T-helper 1 cell (primary cell): ENCODE results near the gene PTTG1.

Experiments used
- DNase-seq, 5 donors: peaks; one replicate each; pipeline ENCODE4 v3.0.0-alpha.2; 2012 to 2020

Gene PTTG1

GRCh38 chr5:160475864-160476438 is 54.3 kb downstream of the PTTG1 start:
- DNase-seq = no peak

GRCh38 chr5:160477266-160477970 is 55.8 kb downstream of the PTTG1 start:
- DNase-seq = peak in 1 of 5 donors; percentile 18

- no peak for DNase-seq
Measured at GRCh38 chr5:160478163-160478562, 56.5 kb downstream of the PTTG1 start.
